Measurements from ENCODE around the gene SLC15A1.
"Not testable (repeated sequence)": the region's sequence is repeated elsewhere in the genome, so short reads cannot be mapped to it uniquely, and the experiment has no call there.

Gene SLC15A1

GRCh38 chr13:98638352-98638751 is 114.1 kb downstream of the SLC15A1 start:
- H3K9me3 ChIP-seq (ENCODE audit: control insufficient read depth, low read length); H3K27ac ChIP-seq (ENCODE audit: insufficient read depth, low read depth, low read length, poor library complexity, severe bottlenecking); H3K36me3 ChIP-seq (ENCODE audit: control insufficient read depth, insufficient read depth, low read length); H3K4me3 ChIP-seq (ENCODE audit: insufficient read depth, low read depth, low read length); H3K27me3 ChIP-seq (ENCODE audit: control insufficient read depth, insufficient read depth, low read length, poor library complexity, severe bottlenecking); H3K4me1 ChIP-seq (ENCODE audit: control insufficient read depth, insufficient read depth, low read length): not testable (repeated sequence)
- 92 to 94% methylated on average over 7 to 8 of the region's 8 CpGs for WGBS, 2 experiments

Data from ectodermal cell (in vitro differentiated cells).